SK-N-SH (cell line): ENCODE data around the gene TP53I13.

ENCODE experiments used
- EP300 ChIP-seq, 2 experiments: IDR thresholded peaks; 2 replicates each; pipeline versions ENCODE4 v1.4.0 to v1.6.1; 2012; ENCODE audit warnings: borderline replicate concordance in 1 of 2, low read depth in 1 of 2, low read length in 1 of 2
- EZH2phosphoT487 ChIP-seq: fragments of 200-600 bp; sonication (generic); IDR thresholded peaks from 2 replicates; pipeline ENCODE4 v1.6.1; 2017; ENCODE audit warnings: low read depth, mixed run types, mild to moderate bottlenecking, antibody characterized with exemption, moderate library complexity, borderline replicate concordance
- NRF1 ChIP-seq: IDR thresholded peaks from 2 replicates; pipeline ENCODE4 v1.6.1; 2012; ENCODE audit warnings: low read depth, mild to moderate bottlenecking, low read length
- PBX3 ChIP-seq: IDR thresholded peaks from 2 replicates; pipeline ENCODE4; 2012
- POLR2AphosphoS5 ChIP-seq: IDR thresholded peaks from 2 replicates; pipeline ENCODE4 v1.6.1; 2012; ENCODE audit warnings: low read depth, low read length
- RXRA ChIP-seq: IDR thresholded peaks from 2 replicates; pipeline ENCODE4 v1.4.0; 2012; ENCODE audit warnings: low read depth, mild to moderate bottlenecking, borderline replicate concordance
- SMC3 ChIP-seq: IDR thresholded peaks from 2 replicates; pipeline ENCODE4 v1.6.1; 2012; ENCODE audit warnings: low read depth, low read length, improper control_type of control experiment
- TAF1 ChIP-seq: IDR thresholded peaks from 2 replicates; pipeline ENCODE4 v1.6.1; 2012; ENCODE audit warnings: low read depth, mild to moderate bottlenecking, low read length, moderate library complexity, borderline replicate concordance
- TF ChIP-seq, protein P1 (sequence below): fragments of 200-600 bp; sonication (generic); IDR thresholded peaks from 2 replicates; pipeline ENCODE4 v1.6.1; 2017; ENCODE audit warnings: antibody characterized with exemption, mild to moderate bottlenecking, moderate library complexity
- TF ChIP-seq, protein P2 (sequence below): IDR thresholded peaks from 2 replicates; pipeline ENCODE4 v1.4.0; 2012; ENCODE audit warnings: low read depth
- TF ChIP-seq, protein P3 (sequence below): IDR thresholded peaks from 2 replicates; pipeline ENCODE4 v1.6.1; 2012; ENCODE audit warnings: mild to moderate bottlenecking, low read depth, low read length, moderate library complexity
- TF ChIP-seq, protein P4 (sequence below): fragments of 150-350 bp; IDR thresholded peaks from 2 replicates; pipeline ENCODE4 v1.6.1; 2017; ENCODE audit warnings: antibody characterized with exemption, low read length, low read depth, borderline replicate concordance

GRCh38 chr17:29557739-29558116, 10.8 kb upstream of the TP53I13 start:
- TF ChIP-seq PBX3 = no peak
- TF ChIP-seq, protein P1, sequence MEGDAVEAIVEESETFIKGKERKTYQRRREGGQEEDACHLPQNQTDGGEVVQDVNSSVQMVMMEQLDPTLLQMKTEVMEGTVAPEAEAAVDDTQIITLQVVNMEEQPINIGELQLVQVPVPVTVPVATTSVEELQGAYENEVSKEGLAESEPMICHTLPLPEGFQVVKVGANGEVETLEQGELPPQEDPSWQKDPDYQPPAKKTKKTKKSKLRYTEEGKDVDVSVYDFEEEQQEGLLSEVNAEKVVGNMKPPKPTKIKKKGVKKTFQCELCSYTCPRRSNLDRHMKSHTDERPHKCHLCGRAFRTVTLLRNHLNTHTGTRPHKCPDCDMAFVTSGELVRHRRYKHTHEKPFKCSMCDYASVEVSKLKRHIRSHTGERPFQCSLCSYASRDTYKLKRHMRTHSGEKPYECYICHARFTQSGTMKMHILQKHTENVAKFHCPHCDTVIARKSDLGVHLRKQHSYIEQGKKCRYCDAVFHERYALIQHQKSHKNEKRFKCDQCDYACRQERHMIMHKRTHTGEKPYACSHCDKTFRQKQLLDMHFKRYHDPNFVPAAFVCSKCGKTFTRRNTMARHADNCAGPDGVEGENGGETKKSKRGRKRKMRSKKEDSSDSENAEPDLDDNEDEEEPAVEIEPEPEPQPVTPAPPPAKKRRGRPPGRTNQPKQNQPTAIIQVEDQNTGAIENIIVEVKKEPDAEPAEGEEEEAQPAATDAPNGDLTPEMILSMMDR = no peak
- TF ChIP-seq, protein P2, sequence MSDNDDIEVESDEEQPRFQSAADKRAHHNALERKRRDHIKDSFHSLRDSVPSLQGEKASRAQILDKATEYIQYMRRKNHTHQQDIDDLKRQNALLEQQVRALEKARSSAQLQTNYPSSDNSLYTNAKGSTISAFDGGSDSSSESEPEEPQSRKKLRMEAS = no peak
- no peak for TF ChIP-seq EP300 (IDR thresholded peaks at IDR 0.05; ENCODE audit: borderline replicate concordance in 1 of 2, low read depth in 1 of 2, low read length in 1 of 2)
- TF ChIP-seq, protein P3, sequence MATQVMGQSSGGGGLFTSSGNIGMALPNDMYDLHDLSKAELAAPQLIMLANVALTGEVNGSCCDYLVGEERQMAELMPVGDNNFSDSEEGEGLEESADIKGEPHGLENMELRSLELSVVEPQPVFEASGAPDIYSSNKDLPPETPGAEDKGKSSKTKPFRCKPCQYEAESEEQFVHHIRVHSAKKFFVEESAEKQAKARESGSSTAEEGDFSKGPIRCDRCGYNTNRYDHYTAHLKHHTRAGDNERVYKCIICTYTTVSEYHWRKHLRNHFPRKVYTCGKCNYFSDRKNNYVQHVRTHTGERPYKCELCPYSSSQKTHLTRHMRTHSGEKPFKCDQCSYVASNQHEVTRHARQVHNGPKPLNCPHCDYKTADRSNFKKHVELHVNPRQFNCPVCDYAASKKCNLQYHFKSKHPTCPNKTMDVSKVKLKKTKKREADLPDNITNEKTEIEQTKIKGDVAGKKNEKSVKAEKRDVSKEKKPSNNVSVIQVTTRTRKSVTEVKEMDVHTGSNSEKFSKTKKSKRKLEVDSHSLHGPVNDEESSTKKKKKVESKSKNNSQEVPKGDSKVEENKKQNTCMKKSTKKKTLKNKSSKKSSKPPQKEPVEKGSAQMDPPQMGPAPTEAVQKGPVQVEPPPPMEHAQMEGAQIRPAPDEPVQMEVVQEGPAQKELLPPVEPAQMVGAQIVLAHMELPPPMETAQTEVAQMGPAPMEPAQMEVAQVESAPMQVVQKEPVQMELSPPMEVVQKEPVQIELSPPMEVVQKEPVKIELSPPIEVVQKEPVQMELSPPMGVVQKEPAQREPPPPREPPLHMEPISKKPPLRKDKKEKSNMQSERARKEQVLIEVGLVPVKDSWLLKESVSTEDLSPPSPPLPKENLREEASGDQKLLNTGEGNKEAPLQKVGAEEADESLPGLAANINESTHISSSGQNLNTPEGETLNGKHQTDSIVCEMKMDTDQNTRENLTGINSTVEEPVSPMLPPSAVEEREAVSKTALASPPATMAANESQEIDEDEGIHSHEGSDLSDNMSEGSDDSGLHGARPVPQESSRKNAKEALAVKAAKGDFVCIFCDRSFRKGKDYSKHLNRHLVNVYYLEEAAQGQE = no peak
- TF ChIP-seq TAF1 = no peak
- TF ChIP-seq, protein P4, sequence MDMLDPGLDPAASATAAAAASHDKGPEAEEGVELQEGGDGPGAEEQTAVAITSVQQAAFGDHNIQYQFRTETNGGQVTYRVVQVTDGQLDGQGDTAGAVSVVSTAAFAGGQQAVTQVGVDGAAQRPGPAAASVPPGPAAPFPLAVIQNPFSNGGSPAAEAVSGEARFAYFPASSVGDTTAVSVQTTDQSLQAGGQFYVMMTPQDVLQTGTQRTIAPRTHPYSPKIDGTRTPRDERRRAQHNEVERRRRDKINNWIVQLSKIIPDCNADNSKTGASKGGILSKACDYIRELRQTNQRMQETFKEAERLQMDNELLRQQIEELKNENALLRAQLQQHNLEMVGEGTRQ = no peak
- no peak for TF ChIP-seq NRF1
- TF ChIP-seq EZH2phosphoT487 = no peak
- TF ChIP-seq RXRA = no peak
- TF ChIP-seq SMC3 = no peak
- TF ChIP-seq POLR2AphosphoS5 = no peak
